HepG2 (cell line): Measurements from ENCODE around the gene MDP1. TPM values are rescaled to one million over a fixed set of nuclear protein-coding genes. Genes with fewer than 3 reads are reported as not detected.

Experiments used
- CCAR2 ChIP-seq: fragments of 200-400 bp; formaldehyde crosslinking; optimal IDR thresholded peaks from 2 replicates; pipeline ENCODE3; 2018; ENCODE audit warnings: low read depth, mild to moderate bottlenecking, low read length, moderate library complexity
- CEBPB ChIP-seq: IDR thresholded peaks from 2 replicates; pipeline ENCODE4 v1.6.1; 2011; ENCODE audit warnings: low read depth, low read length, improper control_type of control experiment, borderline replicate concordance
- ERF ChIP-seq: IDR thresholded peaks from 2 replicates; pipeline ENCODE4 v1.6.1; 2018; ENCODE audit warnings: missing biosample characterization, missing genetic modification reagents
- HNF4G ChIP-seq, 2 experiments: sonication (generic) in 1 of 2; formaldehyde crosslinking in 1 of 2; IDR thresholded peaks; 2 replicates each; pipeline versions ENCODE4 v1.4.0 to v1.6.1; 2011 to 2020; ENCODE audit warnings: borderline replicate concordance in 2 of 2, low read depth in 2 of 2, mild to moderate bottlenecking in 2 of 2, low read length in 1 of 2, missing genetic modification reagents in 1 of 2, moderate library complexity in 1 of 2
- MAFK ChIP-seq, 2 experiments: IDR thresholded peaks in 1 of 2; conservative IDR thresholded peaks in 1 of 2; 2 replicates each; pipeline ENCODE4 v1.6.1; 2011; ENCODE audit warnings: improper control_type of control experiment in 2 of 2, low read length in 2 of 2
- MTA1 ChIP-seq: sonication (generic); formaldehyde crosslinking; IDR thresholded peaks from 2 replicates; pipeline ENCODE4 v1.4.0; 2020; ENCODE audit warnings: missing genetic modification reagents, mild to moderate bottlenecking, borderline replicate concordance
- NAIF1 ChIP-seq: sonication (generic); formaldehyde crosslinking; IDR thresholded peaks from 2 replicates; pipeline ENCODE4 v1.5.0; 2020; ENCODE audit warnings: mild to moderate bottlenecking, missing genetic modification reagents, borderline replicate concordance
- NR1H2 ChIP-seq: sonication (generic); formaldehyde crosslinking; IDR thresholded peaks from 2 replicates; pipeline ENCODE4 v1.8.1; 2022; ENCODE audit warnings: low read depth, missing genetic modification reagents, borderline replicate concordance
- REL ChIP-seq: sonication (generic); formaldehyde crosslinking; conservative IDR thresholded peaks from 2 replicates; pipeline ENCODE4 v1.8.0; 2022; ENCODE audit warnings: mild to moderate bottlenecking, missing genetic modification reagents, moderate library complexity
- SIX4 ChIP-seq: sonication (generic); formaldehyde crosslinking; IDR thresholded peaks from 2 replicates; pipeline ENCODE4 v1.4.0; 2020; ENCODE audit warnings: missing genetic modification reagents
- TAF15 ChIP-seq: fragments of 200-400 bp; formaldehyde crosslinking; IDR thresholded peaks from one replicate; pipeline ENCODE4 v1.6.1; 2018; ENCODE audit warnings: mild to moderate bottlenecking, low read depth, low read length; ENCODE audit not compliant: poor library complexity, severe bottlenecking
- ZEB1 ChIP-seq: IDR thresholded peaks from 2 replicates; pipeline ENCODE4 v1.6.1; 2012; ENCODE audit warnings: mild to moderate bottlenecking, low read depth, inconsistent platforms; ENCODE audit not compliant: insufficient replicate concordance
- ZFP36L1 ChIP-seq: sonication (generic); formaldehyde crosslinking; IDR thresholded peaks from 2 replicates; pipeline ENCODE4 v1.8.0; 2022; ENCODE audit warnings: mild to moderate bottlenecking, missing genetic modification reagents, moderate library complexity
- ZHX1 ChIP-seq: sonication (generic); formaldehyde crosslinking; IDR thresholded peaks from 2 replicates; pipeline ENCODE4 v1.8.1; 2022; ENCODE audit warnings: low read depth, mild to moderate bottlenecking, missing genetic modification reagents
- ZNF281 ChIP-seq: sonication (generic); formaldehyde crosslinking; IDR thresholded peaks from 2 replicates; pipeline ENCODE4 v1.4.0; 2020; ENCODE audit warnings: missing genetic modification reagents, borderline replicate concordance
- ZNF614 ChIP-seq: IDR thresholded peaks from 2 replicates; pipeline ENCODE4 v1.6.1; 2018; ENCODE audit warnings: missing biosample characterization, missing genetic modification reagents, inconsistent platforms, borderline replicate concordance
- ZNF709 ChIP-seq: sonication (generic); formaldehyde crosslinking; IDR thresholded peaks from 2 replicates; pipeline ENCODE4 v1.5.0; 2020; ENCODE audit warnings: mild to moderate bottlenecking, missing genetic modification reagents
- ZNF775 ChIP-seq: sonication (generic); formaldehyde crosslinking; IDR thresholded peaks from 2 replicates; pipeline ENCODE4 v1.4.0; 2020; ENCODE audit warnings: missing genetic modification reagents, mild to moderate bottlenecking, moderate library complexity, borderline replicate concordance
- polyA plus RNA-seq, 8 experiments: library from polyadenylated mRNA; depleted of rRNA in 3 of 8; stranded (reverse) in 7 of 8; unstranded in 1 of 8; fragments of >200 nt; fragmentation: Illumina TruSeq in 4 of 8; extraction: Trizol in 4 of 8; gene quantifications; 2 replicates each; pipeline versions ENCODE4 v1.2.1 to v1.2.3, GENCODE V29; 2011 to 2016; ENCODE audit warnings: low read depth in 4 of 8, missing spikeins in 1 of 8, mixed read lengths in 1 of 8; ENCODE audit not compliant: insufficient read depth in 1 of 8
- total RNA-seq, 5 experiments: library from RNA; depleted of rRNA; stranded (reverse); fragments of >200 nt; fragmentation: Illumina TruSeq; extraction: Trizol; gene quantifications; 2 replicates each; pipeline ENCODE4 v1.2.3, GENCODE V29; 2016; ENCODE audit warnings: low read depth in 1 of 5
- TF ChIP-seq, protein P1 (sequence below): sonication (generic); formaldehyde crosslinking; IDR thresholded peaks from 2 replicates; pipeline ENCODE4 v1.8.0; 2022; ENCODE audit warnings: missing genetic modification reagents, mild to moderate bottlenecking, borderline replicate concordance

MDP1 gene
- total and polyA plus RNA-seq, 2 of the 13 experiments (the other 11 are each of a cell fraction or from before 2014, with no cell fraction given): 44.1 to 48.7 TPM

DNA sequence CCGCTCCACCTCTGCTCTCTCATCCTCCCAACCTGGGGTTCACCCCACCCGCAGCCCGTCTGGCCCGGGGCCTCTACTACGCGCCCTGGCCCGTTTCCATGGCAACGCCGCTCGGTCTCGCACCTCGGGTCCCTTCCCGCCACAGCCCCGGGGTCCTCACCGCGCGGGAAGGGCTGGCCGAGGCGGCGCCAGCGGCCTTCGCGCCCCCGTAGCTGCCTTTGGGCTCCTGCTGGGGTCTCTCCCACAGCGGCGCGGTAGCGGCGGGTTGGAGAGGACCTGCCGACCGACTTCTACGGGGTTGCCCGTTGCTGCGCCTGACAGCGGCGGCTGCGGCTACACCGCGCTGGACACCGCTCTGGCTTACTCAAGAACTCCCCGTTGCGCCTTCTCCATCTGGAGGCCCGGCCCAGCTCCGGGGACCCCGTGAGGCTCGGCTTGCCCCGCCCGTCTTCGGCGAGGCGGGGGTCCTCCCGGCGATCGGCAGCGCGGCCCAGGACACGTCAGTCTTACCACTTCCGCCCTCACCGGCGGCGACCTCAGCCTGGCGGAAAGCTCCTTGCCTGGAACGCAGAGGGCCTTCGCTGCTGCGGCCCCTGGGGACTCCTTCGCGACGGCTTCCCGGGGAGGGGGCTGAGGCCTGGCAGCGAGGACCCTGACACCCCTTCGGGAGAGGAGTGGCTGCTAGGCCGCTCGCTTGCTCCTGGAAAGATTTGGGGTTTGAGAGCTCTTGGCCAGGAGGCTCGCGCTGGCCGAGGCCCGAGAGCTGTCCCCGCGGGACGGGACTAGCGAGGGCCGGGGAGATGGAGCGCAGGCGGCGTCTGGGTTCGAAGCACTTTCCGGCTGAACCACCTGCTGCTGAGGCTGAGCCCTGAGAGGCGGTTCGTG, 20.4 kb downstream of the MDP1 start, which contains the start of gene TM9SF1 (continued):
- TF ChIP-seq, protein P1, sequence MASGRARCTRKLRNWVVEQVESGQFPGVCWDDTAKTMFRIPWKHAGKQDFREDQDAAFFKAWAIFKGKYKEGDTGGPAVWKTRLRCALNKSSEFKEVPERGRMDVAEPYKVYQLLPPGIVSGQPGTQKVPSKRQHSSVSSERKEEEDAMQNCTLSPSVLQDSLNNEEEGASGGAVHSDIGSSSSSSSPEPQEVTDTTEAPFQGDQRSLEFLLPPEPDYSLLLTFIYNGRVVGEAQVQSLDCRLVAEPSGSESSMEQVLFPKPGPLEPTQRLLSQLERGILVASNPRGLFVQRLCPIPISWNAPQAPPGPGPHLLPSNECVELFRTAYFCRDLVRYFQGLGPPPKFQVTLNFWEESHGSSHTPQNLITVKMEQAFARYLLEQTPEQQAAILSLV (CRISPR knock-in tag): peak; percentile 99
- no peak for TF ChIP-seq MAFK (conservative IDR thresholded peaks at IDR 0.05 in 1 of 2, IDR thresholded peaks at IDR 0.05 in 1 of 2; ENCODE audit: low read length in 2 of 2)
- peak; percentile 63 for TF ChIP-seq ZNF281
- peak; percentile 98 for TF ChIP-seq ZNF775 (CRISPR knock-in tag)
- TF ChIP-seq ZNF709 (CRISPR knock-in tag): peak; percentile 99
- peak; percentile 99 for TF ChIP-seq NR1H2 (CRISPR knock-in tag)
- TF ChIP-seq REL (CRISPR knock-in tag): no peak
- TF ChIP-seq ZHX1: peak; percentile 89
- TF ChIP-seq CEBPB: no peak
- TF ChIP-seq ZFP36L1: peak; percentile 86
- peak; percentile 53 for TF ChIP-seq CCAR2
- TF ChIP-seq MTA1 (CRISPR knock-in tag): peak; percentile 87; the same call in 1 of the 2 replicates
- TF ChIP-seq NAIF1 (CRISPR knock-in tag): no peak
- TF ChIP-seq ZNF614 (CRISPR knock-in tag): no peak; the same call in none of the 2 replicates
- TF ChIP-seq SIX4: peak; percentile 82; the same call in 1 of the 2 replicates
- peak; percentile 99 for TF ChIP-seq ERF
- TF ChIP-seq ZEB1: no peak
- peak; percentile 55 for TF ChIP-seq TAF15
- no peak for TF ChIP-seq HNF4G (IDR thresholded peaks at IDR 0.05; ENCODE audit: borderline replicate concordance, low read depth, low read length)
- peak; percentile 94 for TF ChIP-seq HNF4G (CRISPR knock-in tag; IDR thresholded peaks at IDR 0.05; ENCODE audit: borderline replicate concordance, low read depth)
